Stimulated activated effector memory CD8-positive, alpha-beta T cell treated with anti-CD3 and anti-CD28 coated beads, Interleukin-12 subunit alpha, Interleukin-12 subunit beta, amount 100 ng/mL, for 72 hours (primary cell): ENCODE measurements around the gene NOXA1.

Experiments
- ATAC-seq: fragments of 150-1000 bp; cut with Tn5 transposase; 2 replicates; pipeline ENCODE4 v1.10.0; 2021
- DNase-seq, 2 donors: peaks; one replicate each; pipeline ENCODE4 v3.0.0; 2021 to 2022; ENCODE audit warnings: low spot score in 2 of 2
- H3K27ac Mint-ChIP-seq: one replicate; pipeline ENCODE4 v1.8.0; 2022; ENCODE audit warnings: mild to moderate bottlenecking, mixed read lengths
- H3K36me3 Mint-ChIP-seq: one replicate; pipeline ENCODE4 v1.8.0; 2022; ENCODE audit warnings: mild to moderate bottlenecking, mixed read lengths
- H3K4me1 Mint-ChIP-seq: one replicate; pipeline ENCODE4 v1.8.0; 2022; ENCODE audit warnings: mixed read lengths
- H3K4me3 Mint-ChIP-seq: one replicate; pipeline ENCODE4 v1.8.0; 2022; ENCODE audit warnings: mild to moderate bottlenecking, mixed read lengths
- H3K9me3 Mint-ChIP-seq: one replicate; pipeline ENCODE4 v1.8.0; 2022; ENCODE audit warnings: mixed read lengths

Gene NOXA1

GRCh38 chr9:137394866-137395665 is 28.1 kb upstream of the NOXA1 start:
- DNase-seq: no peak
- Mint-ChIP-seq H3K4me3 (no peak overlapping the region), H3K27ac (no peak overlapping the region), H3K4me1 (peaks cover 23% of the 10 kb centered on the region), H3K9me3 (no peaks in the 10 kb centered on the region), H3K36me3 (peaks cover 18% of the 10 kb centered on the region)
- ATAC-seq: no peak

DNA sequence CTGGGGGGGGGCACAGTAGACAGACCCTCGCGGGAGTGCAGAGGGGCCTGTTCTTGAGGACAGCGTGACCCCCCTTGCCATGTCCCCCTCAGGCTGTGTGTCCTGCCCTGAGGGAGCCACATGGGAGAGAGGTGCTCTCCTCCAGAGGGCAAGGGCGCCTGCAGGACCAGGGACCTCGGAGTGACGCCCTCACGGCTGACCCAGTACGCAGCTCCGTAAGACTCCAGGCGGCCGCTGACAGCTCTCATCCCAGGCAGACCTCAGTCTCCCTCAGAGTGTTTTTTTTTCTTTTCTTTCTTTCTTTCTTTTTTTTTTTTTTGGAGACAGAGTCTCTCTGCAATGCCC is 27.6 kb upstream of the NOXA1 start:
- DNase-seq (no peak), ATAC-seq (no peak)
- Mint-ChIP-seq H3K4me1 (peaks cover 23% of the 10 kb centered on the region), H3K27ac (peak overlapping the region; percentile 40), H3K4me3 (no peak overlapping the region), H3K9me3 (no peaks in the 10 kb centered on the region), H3K36me3 (peaks cover 18% of the 10 kb centered on the region)

DNA sequence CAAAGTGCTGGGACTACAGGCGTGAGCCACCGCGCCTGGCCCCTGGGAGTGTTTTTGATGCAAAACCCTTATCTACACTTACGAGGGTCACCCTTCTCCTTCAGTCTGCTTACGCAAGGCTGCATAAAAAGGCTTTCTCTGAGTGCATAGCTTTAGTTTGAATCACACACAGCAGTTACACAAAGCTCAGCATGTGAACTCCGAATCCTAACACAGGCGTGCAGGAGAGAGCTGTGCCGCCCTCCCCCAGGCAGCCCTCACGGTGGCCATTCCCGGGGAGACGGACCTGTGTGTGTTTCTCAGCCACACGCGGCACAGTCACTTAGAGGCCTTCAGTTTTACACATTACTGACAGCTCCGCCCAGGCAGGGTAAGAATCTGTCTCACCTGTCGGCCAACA is 27.0 kb upstream of the NOXA1 start:
- H3K9me3 Mint-ChIP-seq: no peaks in the 10 kb centered on the region
- no peak for ATAC-seq
- DNase-seq: no peak
- H3K27ac Mint-ChIP-seq: peak overlapping the region; percentile 40
- H3K4me1 Mint-ChIP-seq: peaks cover 23% of the 10 kb centered on the region
- peaks cover 18% of the 10 kb centered on the region for H3K36me3 Mint-ChIP-seq
- H3K4me3 Mint-ChIP-seq: no peak overlapping the region

- Mint-ChIP-seq H3K36me3 (peaks cover 17% of the 10 kb centered on the region), H3K27ac (no peak overlapping the region)
Observed at GRCh38 chr9:137396634-137397367, 26.4 kb upstream of the NOXA1 start.

DNA sequence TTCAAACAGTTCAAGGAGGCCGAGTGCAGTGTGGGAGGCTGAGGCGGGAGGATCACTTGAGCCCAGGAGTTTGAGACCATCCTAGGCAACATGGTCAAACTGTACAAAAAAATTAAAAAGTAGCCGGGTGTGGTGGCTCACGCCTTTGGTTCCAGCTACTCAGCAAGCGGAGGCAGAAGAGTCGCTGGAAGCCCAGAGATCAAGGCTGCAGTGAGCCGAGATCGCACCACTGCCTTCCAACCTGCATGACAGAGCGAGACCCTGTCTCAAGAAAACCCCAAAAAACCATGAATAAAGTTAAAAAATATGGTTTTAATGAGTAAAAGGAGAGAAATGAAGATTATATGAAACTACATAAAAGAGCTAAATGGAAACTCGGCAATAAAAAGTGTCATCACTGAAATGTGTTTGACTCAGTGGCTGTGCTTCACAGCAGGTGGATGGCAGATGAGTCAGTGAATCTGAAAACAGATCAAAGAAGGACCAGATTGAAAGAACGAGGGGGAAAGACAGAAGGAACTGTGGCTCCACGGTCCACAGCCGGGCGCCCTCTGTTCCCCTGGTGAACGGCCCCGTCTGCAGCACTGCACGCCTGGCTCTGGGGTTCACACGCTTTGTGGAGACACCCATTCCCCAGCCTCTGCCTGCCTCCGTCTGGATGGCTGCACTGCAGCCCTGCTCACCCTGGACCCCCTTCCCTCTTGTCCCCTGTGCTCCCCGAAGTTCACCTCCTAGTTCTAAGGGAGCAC is 25.3 kb upstream of the NOXA1 start:
- ATAC-seq (peak; percentile 86), DNase-seq (no peak)
- Mint-ChIP-seq H3K4me3 (no peak overlapping the region), H3K27ac (no peak overlapping the region), H3K9me3 (no peaks in the 10 kb centered on the region), H3K4me1 (peaks cover 23% of the 10 kb centered on the region), H3K36me3 (peaks cover 11% of the 10 kb centered on the region)

More at GRCh38 chr9:137396634-137397367, 26.4 kb upstream of the NOXA1 start:
- no peak for ATAC-seq
- no peak for DNase-seq
- Mint-ChIP-seq H3K9me3 (no peaks in the 10 kb centered on the region), H3K4me1 (peaks cover 23% of the 10 kb centered on the region), H3K4me3 (no peak overlapping the region)

GRCh38 chr9:137398561-137399468 is 24.4 kb upstream of the NOXA1 start:
- H3K36me3 Mint-ChIP-seq: peaks cover 11% of the 10 kb centered on the region
- ATAC-seq: no peak
- no peak overlapping the region for H3K4me3 Mint-ChIP-seq
- H3K4me1 Mint-ChIP-seq: peaks cover 23% of the 10 kb centered on the region
- no peaks in the 10 kb centered on the region for H3K9me3 Mint-ChIP-seq
- no peak for DNase-seq
- no peak overlapping the region for H3K27ac Mint-ChIP-seq

- Mint-ChIP-seq H3K4me3 (no peak overlapping the region), H3K9me3 (no peaks in the 10 kb centered on the region), H3K27ac (no peak overlapping the region), H3K4me1 (peaks cover 22% of the 10 kb centered on the region), H3K36me3 (peaks cover 16% of the 10 kb centered on the region)
- no peak for DNase-seq
- ATAC-seq: no peak
Observed at GRCh38 chr9:137402746-137403145, 20.4 kb upstream of the NOXA1 start.

DNA sequence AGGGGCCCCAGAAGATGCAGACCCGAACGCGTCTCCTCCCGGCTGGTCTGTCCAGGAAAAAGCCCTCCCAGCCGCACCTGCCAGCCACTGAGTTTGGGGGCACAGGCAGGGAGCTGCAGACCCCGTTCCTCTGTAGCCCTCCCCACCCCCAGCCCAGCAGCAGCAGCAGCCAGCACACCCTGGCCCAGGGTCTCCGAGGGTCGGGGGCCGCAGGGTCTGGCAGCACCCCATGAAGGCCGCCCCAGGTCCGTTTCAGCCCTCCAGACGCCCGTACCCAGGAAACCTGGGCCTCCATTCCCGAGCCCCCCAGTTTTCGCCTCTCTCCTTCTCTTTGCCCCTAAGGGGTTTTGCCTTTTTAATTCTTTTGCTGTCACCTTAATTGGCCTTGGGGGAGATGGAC is 19.9 kb upstream of the NOXA1 start:
- ATAC-seq (no peak), DNase-seq (no peak)
- H3K36me3 Mint-ChIP-seq: peaks cover 16% of the 10 kb centered on the region
- H3K4me1 Mint-ChIP-seq: peaks cover 16% of the 10 kb centered on the region
- H3K9me3 Mint-ChIP-seq: no peaks in the 10 kb centered on the region
- no peak overlapping the region for H3K27ac Mint-ChIP-seq
- H3K4me3 Mint-ChIP-seq: no peak overlapping the region

DNA sequence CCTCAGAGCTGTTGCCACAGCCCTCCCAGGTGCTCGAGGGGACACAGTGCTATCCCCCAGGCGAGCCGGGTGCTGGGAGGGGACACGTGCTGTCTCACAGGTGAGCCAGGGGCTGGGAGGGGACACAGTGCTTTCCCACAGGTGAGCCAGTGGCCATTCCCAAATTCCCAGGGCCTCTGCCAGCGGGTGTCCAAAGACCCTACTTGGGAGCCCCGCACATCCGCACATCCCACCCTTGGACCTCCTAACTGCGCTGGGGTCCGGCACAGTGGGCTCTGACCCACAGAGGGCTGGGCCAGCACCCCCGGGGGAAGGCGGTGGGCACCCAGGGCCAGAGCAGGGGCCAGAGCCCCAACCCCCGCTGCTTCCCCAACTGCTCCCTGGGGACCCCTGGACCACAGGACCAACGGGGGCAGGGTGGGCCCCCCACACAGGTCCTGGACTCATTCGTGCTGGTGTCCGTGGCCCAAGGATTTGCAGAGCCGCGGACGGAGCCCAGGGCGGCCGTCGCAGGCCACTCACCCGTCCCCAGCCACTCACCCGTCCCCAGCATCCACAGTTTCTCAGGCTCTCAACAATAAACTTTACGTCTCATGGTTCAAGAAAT is 18.1 kb upstream of the NOXA1 start:
- DNase-seq (no peak), ATAC-seq (no peak)
- no peaks in the 10 kb centered on the region for H3K9me3 Mint-ChIP-seq
- no peak overlapping the region for H3K4me3 Mint-ChIP-seq
- H3K36me3 Mint-ChIP-seq: peaks cover 16% of the 10 kb centered on the region
- no peak overlapping the region for H3K27ac Mint-ChIP-seq
- H3K4me1 Mint-ChIP-seq: peaks cover 7% of the 10 kb centered on the region

DNA sequence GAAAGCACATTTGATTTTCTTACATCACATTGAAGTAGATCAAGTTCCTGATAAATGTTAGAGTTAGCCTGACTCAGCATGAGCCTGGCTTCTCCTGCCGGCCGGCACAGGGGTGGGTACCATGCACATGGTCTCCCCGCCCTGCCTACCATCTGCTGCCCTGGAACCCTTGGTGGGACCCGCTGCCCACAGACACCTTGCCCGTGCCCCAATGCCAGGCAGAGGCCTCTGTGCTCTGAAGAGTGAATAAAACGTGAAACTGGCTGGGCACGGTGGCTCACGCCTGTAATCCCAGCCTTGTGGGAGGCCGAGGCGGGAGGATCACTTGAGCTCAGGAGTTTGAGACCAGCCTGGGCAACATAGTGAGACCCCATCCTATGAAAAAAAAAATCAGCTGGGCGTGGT is 17.5 kb upstream of the NOXA1 start:
- Mint-ChIP-seq H3K27ac (peak overlapping the region; percentile 45), H3K4me3 (peak overlapping the region; percentile 59), H3K4me1 (peaks cover 7% of the 10 kb centered on the region), H3K9me3 (no peaks in the 10 kb centered on the region), H3K36me3 (peaks cover 16% of the 10 kb centered on the region)
- ATAC-seq: no peak
- no peak for DNase-seq

DNA sequence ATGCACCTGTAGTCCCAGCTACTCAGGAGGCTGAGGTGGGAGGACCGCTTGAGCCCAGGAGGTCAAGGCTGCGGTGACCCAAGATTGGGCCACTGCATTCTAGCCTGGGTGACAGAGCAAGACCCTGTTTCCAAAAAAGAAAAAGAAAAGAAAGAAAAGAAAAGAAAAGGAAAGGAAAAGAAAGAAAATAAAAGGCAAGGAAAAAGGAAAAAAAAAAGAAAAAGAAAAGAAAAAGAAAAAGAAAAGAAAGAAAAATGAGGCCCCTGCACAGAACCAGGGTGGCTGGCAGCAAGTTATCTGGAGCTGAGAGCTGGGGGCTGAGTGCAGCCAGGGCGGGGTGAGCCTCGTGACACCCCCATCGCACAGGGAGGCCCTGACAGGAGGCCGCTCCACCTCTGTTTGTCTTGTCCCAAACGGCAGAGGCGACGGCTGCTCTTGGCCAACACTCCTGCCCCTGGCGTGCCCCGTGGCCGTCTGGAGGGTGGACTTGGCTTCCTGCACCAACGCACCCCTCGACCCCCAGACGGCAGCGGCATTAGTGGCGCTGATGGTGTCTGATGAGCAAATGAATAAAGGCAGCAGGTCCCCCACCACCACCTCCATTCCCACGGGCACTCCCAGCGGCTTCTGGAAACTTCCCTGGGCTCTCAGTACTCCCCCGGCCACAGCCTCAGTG is 17.0 kb upstream of the NOXA1 start:
- Mint-ChIP-seq H3K36me3 (peaks cover 16% of the 10 kb centered on the region), H3K9me3 (no peaks in the 10 kb centered on the region), H3K4me1 (peaks cover 7% of the 10 kb centered on the region), H3K4me3 (peak overlapping the region; percentile 59), H3K27ac (peak overlapping the region; percentile 45)
- DNase-seq: no peak
- no peak for ATAC-seq

DNA sequence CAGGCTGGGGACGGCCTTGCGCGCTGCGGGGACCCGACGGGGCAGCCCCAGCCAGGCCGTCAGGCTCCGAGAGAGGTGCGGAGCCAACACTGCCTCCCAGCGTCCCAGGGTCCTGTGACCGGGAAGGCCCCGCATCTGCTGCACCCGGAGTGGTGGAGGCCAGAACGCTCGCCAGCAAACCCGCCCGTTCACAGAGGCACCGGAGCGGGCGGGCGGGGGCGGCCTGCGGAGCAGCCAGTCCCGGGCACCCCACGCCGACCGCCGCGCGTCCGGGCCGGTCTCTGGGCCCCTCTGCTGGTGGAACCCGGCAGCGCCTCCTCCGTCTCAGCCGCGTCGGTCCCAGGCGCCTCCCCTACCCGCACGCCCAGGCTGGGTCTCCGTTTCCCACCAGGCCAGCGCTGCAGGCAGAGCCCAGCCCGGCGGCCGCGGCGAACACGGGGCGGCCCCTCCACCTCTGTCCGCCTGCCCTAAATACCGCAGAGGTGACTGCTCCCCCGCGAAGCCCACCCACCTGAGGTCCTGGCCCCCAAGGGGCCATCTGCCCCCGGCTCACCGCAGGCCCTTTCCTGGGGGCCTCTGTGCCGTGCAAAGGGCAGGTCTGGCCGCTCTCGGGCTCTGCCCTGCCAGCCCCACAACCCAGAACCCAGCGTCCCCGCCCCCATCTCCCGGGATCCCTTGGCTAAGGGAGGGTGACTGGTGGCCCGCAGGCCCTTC is 16.2 kb upstream of the NOXA1 start:
- ATAC-seq (peak; percentile 91), DNase-seq (peak; percentile 53 to 79)
- Mint-ChIP-seq H3K9me3 (no peaks in the 10 kb centered on the region), H3K36me3 (peaks cover 16% of the 10 kb centered on the region), H3K27ac (no peak overlapping the region), H3K4me1 (peaks cover 7% of the 10 kb centered on the region), H3K4me3 (no peak overlapping the region)

DNA sequence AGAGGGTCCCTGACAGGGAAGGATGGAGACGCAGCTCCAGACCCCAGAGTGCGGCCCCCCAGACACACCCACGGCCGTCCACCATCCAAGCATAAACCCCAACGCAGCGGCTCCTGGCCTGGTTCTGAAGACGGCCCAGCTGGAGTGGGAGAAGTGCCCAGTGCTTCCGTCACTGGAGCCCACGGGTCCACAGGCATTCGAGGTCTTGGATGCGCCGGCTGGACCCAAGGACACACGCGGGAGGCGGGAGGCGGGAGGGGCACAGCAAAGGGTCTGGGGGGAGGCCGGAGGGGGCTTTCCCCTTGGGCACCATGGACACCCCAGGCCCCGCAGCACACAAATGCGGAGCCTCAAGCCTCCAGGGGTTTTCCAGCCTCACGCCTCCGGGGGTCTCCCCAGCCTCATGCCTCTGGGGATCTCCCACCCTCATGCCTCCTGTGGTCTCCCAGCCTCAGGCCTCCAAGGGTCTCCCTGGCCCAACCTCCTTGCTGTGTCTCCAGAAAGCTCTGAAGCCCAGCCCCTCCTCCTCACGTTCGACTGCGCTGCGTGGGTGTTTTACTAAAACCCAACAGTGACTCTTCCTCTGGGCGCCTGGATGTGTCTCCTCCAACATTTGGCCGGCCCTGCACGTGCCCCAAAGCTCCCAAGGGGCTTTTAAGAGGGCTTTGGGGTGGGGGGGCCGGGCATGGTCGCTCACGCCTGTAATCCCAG is 15.4 kb upstream of the NOXA1 start:
- ATAC-seq (no peak), DNase-seq (no peak)
- no peak overlapping the region for H3K4me3 Mint-ChIP-seq
- peaks cover 7% of the 10 kb centered on the region for H3K4me1 Mint-ChIP-seq
- peaks cover 16% of the 10 kb centered on the region for H3K36me3 Mint-ChIP-seq
- H3K9me3 Mint-ChIP-seq: no peaks in the 10 kb centered on the region
- H3K27ac Mint-ChIP-seq: no peak overlapping the region
